HCT116 (cell line): ENCODE results near the gene SPATA2L. TPM values are rescaled to one million over a fixed set of nuclear protein-coding genes. Genes with fewer than 3 reads are reported as not detected.

Source experiments
- ATAC-seq: fragments of 200-7000 bp; cut with Tn5 transposase; 2 replicates; pipeline ENCODE4 v1.9.1; 2020; ENCODE audit warnings: mild to moderate bottlenecking, moderate library complexity
- BruUV-seq: library from RNA; stranded (reverse); fragments of 400-500 nt; replicated peaks from 2 replicates; lab custom pipeline; 2021; lab: Mats Ljungman, UMichigan
- CTCF ChIA-PET: fragments of 300-600 bp; sonication (Branson Sonifier 250); formaldehyde crosslinking; loops from one replicate; lab custom pipeline; 2021; ENCODE audit warnings: antibody characterized with exemption; lab: Charles Lee
- POLR2A ChIA-PET: fragments of 300-600, 350-600 bp; sonication (Branson Sonifier 250); formaldehyde crosslinking; loops from one replicate; lab custom pipeline; 2021; ENCODE audit warnings: antibody characterized with exemption; lab: Charles Lee
- RAD21 ChIA-PET, 2 experiments: fragments of 300-600 bp; sonication (Branson Sonifier 250); formaldehyde crosslinking; loops; one replicate each; lab custom pipeline; 2023; ENCODE audit warnings: low total read pairs in 2 of 2; ENCODE audit not compliant: uncharacterized antibody in 2 of 2, unreplicated experiment in 2 of 2, low non-redundant PET in 1 of 2; lab: Charles Lee
- DNase-seq: peaks from one replicate; pipeline ENCODE4 v3.0.0-alpha.2; 2010; ENCODE audit warnings: low read depth, low spot score
- H2AFZ ChIP-seq: fragments of 200-600 bp; shearing (Covaris generic), sonication (generic); 2 replicates; pipeline ENCODE4 v1.6.1; 2017; ENCODE audit warnings: low read depth, mixed run types, mixed read lengths, antibody characterized with exemption, low read length; ENCODE audit not compliant: poor library complexity, severe bottlenecking
- H3K27ac ChIP-seq: 2 replicates; pipeline ENCODE4 v1.5.1; 2012; ENCODE audit warnings: low read depth, low read length
- H3K27me3 ChIP-seq: fragments of 200-600 bp; sonication (generic); 2 replicates; pipeline ENCODE4 v1.6.1; 2016; ENCODE audit warnings: mixed run types, low read length, mixed read lengths; ENCODE audit not compliant: insufficient read depth
- H3K36me3 ChIP-seq, 2 experiments: fragments of 200-500 bp in 1 of 2; fragments of 200-600 bp in 1 of 2; sonication (Bioruptor generic) in 1 of 2; sonication (generic) in 1 of 2; 2 replicates each; pipeline versions ENCODE4 v1.5.1 to v1.6.1; 2014 to 2016; ENCODE audit warnings: low read length in 2 of 2, inconsistent platforms in 1 of 2, mixed read lengths in 1 of 2, mixed run types in 1 of 2; ENCODE audit not compliant: insufficient read depth in 2 of 2, control insufficient read depth in 1 of 2
- H3K4me1 ChIP-seq, 2 experiments: fragments of 200-600 bp in 1 of 2; sonication (generic) in 1 of 2; 2 replicates each; pipeline versions ENCODE4 v1.5.1 to v1.6.1; 2012 to 2017; ENCODE audit warnings: low read length in 2 of 2, inconsistent platforms in 1 of 2, mild to moderate bottlenecking in 1 of 2, mixed read lengths in 1 of 2, mixed run types in 1 of 2, moderate library complexity in 1 of 2; ENCODE audit not compliant: insufficient read depth in 2 of 2, control insufficient read depth in 1 of 2
- H3K4me2 ChIP-seq: fragments of 200-600 bp; sonication (generic); 2 replicates; pipeline ENCODE4 v1.6.1; 2017; ENCODE audit warnings: mixed run types, low read length, mixed read lengths
- H3K4me3 ChIP-seq, 2 experiments: fragments of 200-600 bp in 1 of 2; sonication (generic) in 1 of 2; replicated peaks in 1 of 2; 2 replicates each; pipeline ENCODE4 v1.5.1; 2011 to 2016; ENCODE audit warnings: low read length in 2 of 2, control low read depth in 1 of 2, low read depth in 1 of 2, mild to moderate bottlenecking in 1 of 2, mixed read lengths in 1 of 2, mixed run types in 1 of 2
- H3K79me2 ChIP-seq: fragments of 200-600 bp; sonication (generic); 2 replicates; pipeline ENCODE4 v1.6.1; 2017; ENCODE audit warnings: mild to moderate bottlenecking, mixed run types, low read length, moderate library complexity, mixed read lengths; ENCODE audit not compliant: insufficient read depth
- H3K9ac ChIP-seq: fragments of 200-600 bp; sonication (generic); 2 replicates; pipeline ENCODE4 v1.6.1; 2016; ENCODE audit warnings: low read length, mixed read lengths
- H3K9me2 ChIP-seq: fragments of 200-600 bp; sonication (generic), shearing (Covaris generic); 2 replicates; pipeline ENCODE4 v1.6.1; 2017; ENCODE audit warnings: mixed run types, mild to moderate bottlenecking, moderate library complexity; ENCODE audit not compliant: insufficient read depth
- H3K9me3 ChIP-seq, 2 experiments: fragments of 200-500 bp in 1 of 2; fragments of 200-600 bp in 1 of 2; sonication (Bioruptor generic) in 1 of 2; sonication (generic) in 1 of 2; 2 replicates each; pipeline ENCODE4 v1.6.1; 2014 to 2017; ENCODE audit warnings: low read length in 2 of 2, mixed read lengths in 2 of 2, inconsistent platforms in 1 of 2, low read depth in 1 of 2, mild to moderate bottlenecking in 1 of 2, mixed run types in 1 of 2, moderate library complexity in 1 of 2; ENCODE audit not compliant: control insufficient read depth in 1 of 2, insufficient read depth in 1 of 2
- H4K20me1 ChIP-seq: fragments of 200-600 bp; sonication (generic), shearing (Covaris generic); 2 replicates; pipeline ENCODE4 v1.6.1; 2017; ENCODE audit warnings: mixed run types, mild to moderate bottlenecking, moderate library complexity; ENCODE audit not compliant: insufficient read depth
- CEBPB ChIP-seq: IDR thresholded peaks from 2 replicates; pipeline ENCODE4 v1.6.1; 2012; ENCODE audit warnings: low read depth
- EGR1 ChIP-seq: IDR thresholded peaks from 2 replicates; pipeline ENCODE4 v1.6.1; 2012; ENCODE audit warnings: low read depth
- EZH2 ChIP-seq: fragments of 200-600 bp; sonication (generic); IDR thresholded peaks from 2 replicates; pipeline ENCODE4 v1.6.1; 2017; ENCODE audit warnings: antibody characterized with exemption, mixed run types
- EZH2phosphoT487 ChIP-seq: fragments of 200-600 bp; IDR thresholded peaks from 2 replicates; pipeline ENCODE4 v1.6.1; 2018; ENCODE audit warnings: antibody characterized with exemption, borderline replicate concordance
- POLR2A ChIP-seq: IDR thresholded peaks from 2 replicates; pipeline ENCODE4 v1.7.0; 2011; ENCODE audit warnings: borderline replicate concordance; ENCODE audit not compliant: insufficient read depth, insufficient read length; ENCODE audit errors: extremely low read depth
- SP1 ChIP-seq: IDR thresholded peaks from 2 replicates; pipeline ENCODE4 v1.6.1; 2012; ENCODE audit warnings: low read depth
- SRF ChIP-seq: IDR thresholded peaks from 2 replicates; pipeline ENCODE4 v1.6.1; 2012; ENCODE audit warnings: low read depth
- TCF7L2 ChIP-seq: IDR thresholded peaks from 2 replicates; pipeline ENCODE4 v1.7.0; 2011; ENCODE audit warnings: borderline replicate concordance, inconsistent platforms; ENCODE audit not compliant: insufficient read depth, insufficient read length; ENCODE audit errors: extremely low read depth
- ZFX ChIP-seq: fragments of 450-650 bp; IDR thresholded peaks from 2 replicates; pipeline ENCODE4 v1.6.1; 2017
- intact Hi-C: fragments of 100-400 bp; cut with micrococcal nuclease; formaldehyde crosslinking; loops from 2 replicates; pipeline ENCODE4 v1.10.0; 2022
- total RNA-seq: library from RNA; stranded (reverse); gene quantifications from one replicate; pipeline ENCODE4 v1.2.1, GENCODE V29; 2021; ENCODE audit not compliant: unreplicated experiment
- TF ChIP-seq, protein P1 (sequence below), 3 experiments: fragments of 200-600 bp in 1 of 3; sonication (generic) in 1 of 3; IDR thresholded peaks in 2 of 3; conservative IDR thresholded peaks in 1 of 3; 2 replicates each; pipeline ENCODE4 v1.5.1; 2012 to 2017; ENCODE audit warnings: low read depth in 2 of 3, low read length in 2 of 3, antibody characterized with exemption in 1 of 3, borderline replicate concordance in 1 of 3, control low read depth in 1 of 3, mild to moderate bottlenecking in 1 of 3, mixed read lengths in 1 of 3, mixed run types in 1 of 3, moderate library complexity in 1 of 3; ENCODE audit not compliant: insufficient read depth in 1 of 3
- TF ChIP-seq, protein P2 (sequence below): IDR thresholded peaks from 2 replicates; pipeline ENCODE4 v1.6.1; 2012
- TF ChIP-seq, protein P3 (sequence below): IDR thresholded peaks from 2 replicates; pipeline ENCODE4 v1.6.1; 2012; ENCODE audit warnings: low read depth
- TF ChIP-seq, protein P4 (sequence below): IDR thresholded peaks from 2 replicates; pipeline ENCODE4 v1.6.1; 2012

SPATA2L gene
- total RNA-seq, 1 experiment from 2014 or later, result 50.5 TPM

DNA sequence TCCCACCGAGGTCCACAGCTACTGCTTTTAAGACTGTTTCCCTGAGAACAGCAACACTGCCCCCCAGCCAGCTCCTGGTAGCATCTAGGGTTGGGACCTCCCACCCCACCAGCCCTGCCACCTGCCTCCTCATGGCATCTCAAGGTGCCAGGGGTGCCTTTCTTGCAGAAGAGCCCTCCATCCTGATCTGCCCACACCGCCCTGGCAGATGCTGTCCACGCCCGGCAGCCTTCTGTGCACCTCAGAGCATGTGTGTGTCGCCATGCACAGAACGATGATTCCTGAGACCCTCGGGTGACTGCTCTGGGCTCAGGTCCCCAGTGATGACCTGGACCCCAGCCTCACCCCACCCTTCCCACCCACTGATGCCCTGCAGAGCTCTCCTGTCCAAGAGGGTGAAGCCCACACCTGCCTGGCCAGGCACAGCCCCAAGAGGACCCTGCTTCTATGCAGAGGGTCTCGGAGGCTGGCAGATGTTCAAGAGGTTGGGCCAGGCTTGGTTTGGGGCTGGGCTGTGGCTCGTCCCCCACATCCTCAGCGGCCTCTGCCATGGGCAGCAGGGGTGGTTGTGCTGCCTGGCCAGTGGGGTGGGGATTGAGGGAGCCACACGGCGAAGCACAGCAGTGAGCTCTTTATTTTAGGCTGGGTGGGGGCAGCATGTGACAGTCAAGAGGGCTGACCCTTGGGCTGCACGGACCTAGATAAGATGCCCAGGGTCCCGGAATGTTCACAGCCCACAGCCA lies 5.2 kb upstream of the SPATA2L start (continued):
- TF ChIP-seq, protein P1, sequence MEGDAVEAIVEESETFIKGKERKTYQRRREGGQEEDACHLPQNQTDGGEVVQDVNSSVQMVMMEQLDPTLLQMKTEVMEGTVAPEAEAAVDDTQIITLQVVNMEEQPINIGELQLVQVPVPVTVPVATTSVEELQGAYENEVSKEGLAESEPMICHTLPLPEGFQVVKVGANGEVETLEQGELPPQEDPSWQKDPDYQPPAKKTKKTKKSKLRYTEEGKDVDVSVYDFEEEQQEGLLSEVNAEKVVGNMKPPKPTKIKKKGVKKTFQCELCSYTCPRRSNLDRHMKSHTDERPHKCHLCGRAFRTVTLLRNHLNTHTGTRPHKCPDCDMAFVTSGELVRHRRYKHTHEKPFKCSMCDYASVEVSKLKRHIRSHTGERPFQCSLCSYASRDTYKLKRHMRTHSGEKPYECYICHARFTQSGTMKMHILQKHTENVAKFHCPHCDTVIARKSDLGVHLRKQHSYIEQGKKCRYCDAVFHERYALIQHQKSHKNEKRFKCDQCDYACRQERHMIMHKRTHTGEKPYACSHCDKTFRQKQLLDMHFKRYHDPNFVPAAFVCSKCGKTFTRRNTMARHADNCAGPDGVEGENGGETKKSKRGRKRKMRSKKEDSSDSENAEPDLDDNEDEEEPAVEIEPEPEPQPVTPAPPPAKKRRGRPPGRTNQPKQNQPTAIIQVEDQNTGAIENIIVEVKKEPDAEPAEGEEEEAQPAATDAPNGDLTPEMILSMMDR (IDR thresholded peaks at IDR 0.05 in 2 of 3, conservative IDR thresholded peaks at IDR 0.05 in 1 of 3; ENCODE audit: borderline replicate concordance in 1 of 3, insufficient read depth in 1 of 3, low read depth in 2 of 3, low read length in 2 of 3), result no peak
- no peak for TF ChIP-seq SRF
- TF ChIP-seq SP1, result no peak
- TF ChIP-seq, protein P2, sequence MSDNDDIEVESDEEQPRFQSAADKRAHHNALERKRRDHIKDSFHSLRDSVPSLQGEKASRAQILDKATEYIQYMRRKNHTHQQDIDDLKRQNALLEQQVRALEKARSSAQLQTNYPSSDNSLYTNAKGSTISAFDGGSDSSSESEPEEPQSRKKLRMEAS, result no peak

DNA sequence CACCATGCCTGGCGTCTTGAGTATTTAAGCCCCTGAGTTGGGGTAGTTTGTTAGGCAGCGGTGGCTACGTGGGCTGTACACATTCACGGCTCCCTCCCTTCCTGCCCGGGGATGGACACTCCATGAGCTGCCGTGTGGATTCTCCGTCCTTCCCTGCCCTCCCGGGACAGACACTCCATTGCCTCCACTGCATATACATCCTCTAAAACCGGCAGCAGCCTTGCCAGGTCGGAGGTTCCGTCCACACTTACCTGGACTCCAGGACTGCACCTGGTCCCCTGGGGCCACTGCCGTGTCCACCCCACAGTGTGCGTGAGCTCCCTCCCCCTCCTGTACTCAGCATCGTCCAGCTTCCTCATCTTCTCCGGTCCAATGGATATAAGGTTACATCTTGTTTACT lies 3.5 kb upstream of the SPATA2L start:
- CTCF ChIA-PET, result interaction anchor here (0.6 to 2.3 kb wide), 5 partner anchors 11 to 316 kb away, joined by 3 to 27 read pairs (median 6); no protein-coding TSS in a partner anchor
- Histone ChIP-seq H4K20me1 (no peaks in the 10 kb centered on the region), H3K4me2 (no peak overlapping the region), H3K27ac (no peak overlapping the region), H3K36me3 (no peaks in the 10 kb centered on the region), H3K4me3 (no peak overlapping the region)
- no peak for ATAC-seq
- POLR2A ChIA-PET, result interaction anchor here (0.6 to 2.4 kb wide), 2 partner anchors 169 to 203 kb away, joined by 4 to 8 read pairs; partner anchors contain the start of gene TCF25
- DNase-seq, result no peak
- TF ChIP-seq, protein P3, sequence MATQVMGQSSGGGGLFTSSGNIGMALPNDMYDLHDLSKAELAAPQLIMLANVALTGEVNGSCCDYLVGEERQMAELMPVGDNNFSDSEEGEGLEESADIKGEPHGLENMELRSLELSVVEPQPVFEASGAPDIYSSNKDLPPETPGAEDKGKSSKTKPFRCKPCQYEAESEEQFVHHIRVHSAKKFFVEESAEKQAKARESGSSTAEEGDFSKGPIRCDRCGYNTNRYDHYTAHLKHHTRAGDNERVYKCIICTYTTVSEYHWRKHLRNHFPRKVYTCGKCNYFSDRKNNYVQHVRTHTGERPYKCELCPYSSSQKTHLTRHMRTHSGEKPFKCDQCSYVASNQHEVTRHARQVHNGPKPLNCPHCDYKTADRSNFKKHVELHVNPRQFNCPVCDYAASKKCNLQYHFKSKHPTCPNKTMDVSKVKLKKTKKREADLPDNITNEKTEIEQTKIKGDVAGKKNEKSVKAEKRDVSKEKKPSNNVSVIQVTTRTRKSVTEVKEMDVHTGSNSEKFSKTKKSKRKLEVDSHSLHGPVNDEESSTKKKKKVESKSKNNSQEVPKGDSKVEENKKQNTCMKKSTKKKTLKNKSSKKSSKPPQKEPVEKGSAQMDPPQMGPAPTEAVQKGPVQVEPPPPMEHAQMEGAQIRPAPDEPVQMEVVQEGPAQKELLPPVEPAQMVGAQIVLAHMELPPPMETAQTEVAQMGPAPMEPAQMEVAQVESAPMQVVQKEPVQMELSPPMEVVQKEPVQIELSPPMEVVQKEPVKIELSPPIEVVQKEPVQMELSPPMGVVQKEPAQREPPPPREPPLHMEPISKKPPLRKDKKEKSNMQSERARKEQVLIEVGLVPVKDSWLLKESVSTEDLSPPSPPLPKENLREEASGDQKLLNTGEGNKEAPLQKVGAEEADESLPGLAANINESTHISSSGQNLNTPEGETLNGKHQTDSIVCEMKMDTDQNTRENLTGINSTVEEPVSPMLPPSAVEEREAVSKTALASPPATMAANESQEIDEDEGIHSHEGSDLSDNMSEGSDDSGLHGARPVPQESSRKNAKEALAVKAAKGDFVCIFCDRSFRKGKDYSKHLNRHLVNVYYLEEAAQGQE, result no peak
- TF ChIP-seq TCF7L2 (no peak), EZH2phosphoT487 (no peak), CEBPB (no peak), EGR1 (no peak), POLR2A (no peak), ZFX (no peak), EZH2 (no peak)
- TF ChIP-seq, protein P4, sequence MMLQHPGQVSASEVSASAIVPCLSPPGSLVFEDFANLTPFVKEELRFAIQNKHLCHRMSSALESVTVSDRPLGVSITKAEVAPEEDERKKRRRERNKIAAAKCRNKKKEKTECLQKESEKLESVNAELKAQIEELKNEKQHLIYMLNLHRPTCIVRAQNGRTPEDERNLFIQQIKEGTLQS, result no peak
- TF ChIP-seq, all 23 proteins: peak for 0
- H2AFZ ChIP-seq, result no peak overlapping the region
- RAD21 ChIA-PET, result no interaction called here
- no peaks in the 10 kb centered on the region for H3K9me3 ChIP-seq
- no peaks in the 10 kb centered on the region for H3K9me2 ChIP-seq
- peaks cover 12 to 28% of the 10 kb centered on the region in 2 experiments for H3K4me1 ChIP-seq
- intact Hi-C loops, result no loop called here
- no TSS peak for BruUV-seq
- H3K79me2 ChIP-seq, result peaks cover 10% of the 10 kb centered on the region; the same call in 1 of the 2 replicates
- H3K27me3 ChIP-seq, result no peaks in the 10 kb centered on the region
- H3K9ac ChIP-seq, result no peak overlapping the region
